ENCODE results near the gene ALDH16A1. TPM values are rescaled to one million over a fixed set of nuclear protein-coding genes. Genes with fewer than 3 reads are reported as not detected.
A peak's percentile ranks its signal among the peaks of the same experiment; 100 is the strongest.

ALDH16A1 gene
- polyA plus RNA-seq (ENCODE audit: insufficient read length in 12 of 12), result 10 to 100 TPM in 4 of 12 donors, 1 to 10 TPM in 7, not detected in 1; 7.3 to 19.4 (median 9.1) TPM
- long read RNA-seq, donor 1, partial matches to known transcripts, result 17 of 18 reads
- long read RNA-seq, donor 1, other reads (novel, unspliced or antisense), result 0 of 18 reads
- long read RNA-seq, donor 2, result 0 reads
- long read RNA-seq, donor 3, partial matches to known transcripts, result 0 of 1 reads
- long read RNA-seq, donor 3, other reads (novel, unspliced or antisense), result 0 of 1 reads
- long read RNA-seq, donor 4, result 0 reads
- long read RNA-seq, donor 5, partial matches to known transcripts, result 0 of 2 reads
- long read RNA-seq, donor 5, other reads (novel, unspliced or antisense), result 0 of 2 reads
- long read RNA-seq, donor 6, partial matches to known transcripts, result 0 of 2 reads
- long read RNA-seq, donor 6, other reads (novel, unspliced or antisense), result 0 of 2 reads
- long read RNA-seq, donor 7, result 0 reads
- long read RNA-seq, donor 8, partial matches to known transcripts, result 13 of 15 reads
- long read RNA-seq, donor 8, other reads (novel, unspliced or antisense), result 0 of 15 reads
- long read RNA-seq, donor 9, partial matches to known transcripts, result 0 of 4 reads
- long read RNA-seq, donor 9, other reads (novel, unspliced or antisense), result 0 of 4 reads
- long read RNA-seq, donor 10, partial matches to known transcripts, result 0 of 4 reads
- long read RNA-seq, donor 10, other reads (novel, unspliced or antisense), result 0 of 4 reads
- long read RNA-seq, donor 11, partial matches to known transcripts, result 0 of 1 reads
- long read RNA-seq, donor 11, other reads (novel, unspliced or antisense), result 0 of 1 reads

GRCh38 chr19:49453013-49453756 is at the start of gene ALDH16A1:
TSS of gene ALDH16A1 (plus strand) at chr19:49453225. CDS start at chr19:49453332, 107 bp downstream.
- peak; percentile 98 for DNase-seq

GRCh38 chr19:49403404-49404187 is 49.4 kb upstream of the ALDH16A1 start:
- DNase-seq, result no peak

GRCh38 chr19:49407079-49407478 is 45.9 kb upstream of the ALDH16A1 start:
- DNase-seq, result no peak

GRCh38 chr19:49407482-49408015 is 45.5 kb upstream of the ALDH16A1 start:
- DNase-seq, result no peak

- no peak for DNase-seq
These were observed 44.1 kb upstream of the ALDH16A1 start for GRCh38 chr19:49408816-49409440.

- no peak for DNase-seq
These were observed 43.5 kb upstream of the ALDH16A1 start for GRCh38 chr19:49409441-49410029.

- no peak for DNase-seq
These were observed 41.2 kb upstream of the ALDH16A1 start for GRCh38 chr19:49411681-49412326.

- peak; percentile 40 for DNase-seq
These were observed 39.7 kb upstream of the ALDH16A1 start for GRCh38 chr19:49413348-49413747.

GRCh38 chr19:49414256-49414655 is 38.8 kb upstream of the ALDH16A1 start:
- DNase-seq, result no peak

- DNase-seq, result no peak
These were observed 37.8 kb upstream of the ALDH16A1 start for GRCh38 chr19:49415102-49415809.

GRCh38 chr19:49415810-49416200 is 37.2 kb upstream of the ALDH16A1 start:
- DNase-seq, result no peak

- no peak for DNase-seq
These were observed 35.9 kb upstream of the ALDH16A1 start for GRCh38 chr19:49417088-49417487.

- DNase-seq, result no peak
These were observed 34.5 kb upstream of the ALDH16A1 start for GRCh38 chr19:49418511-49418910.

GRCh38 chr19:49419173-49419572 is 33.9 kb upstream of the ALDH16A1 start:
- DNase-seq, result no peak

GRCh38 chr19:49420227-49420626 is 32.8 kb upstream of the ALDH16A1 start:
- DNase-seq, result no peak

GRCh38 chr19:49421039-49421877 is 31.8 kb upstream of the ALDH16A1 start:
- peak; percentile 65 for DNase-seq

- no peak for DNase-seq
These were observed 31.2 kb upstream of the ALDH16A1 start for GRCh38 chr19:49421878-49422202.

GRCh38 chr19:49422407-49423070 is 30.5 kb upstream of the ALDH16A1 start:
- DNase-seq, result no peak
